BE2C (cell line): ENCODE results near the gene DIP2C.
"Not testable (repeated sequence)": the region's sequence is repeated elsewhere in the genome, so short reads cannot be mapped to it uniquely, and the experiment has no call there.

Source experiments
- DNase-seq: peaks from one replicate; pipeline ENCODE4 v3.0.0-alpha.2; 2020
- H3K27me3 ChIP-seq: fragments of 250-450 bp; sonication (Bioruptor Pico); 2 replicates; pipeline ENCODE4 v1.5.1; 2020; ENCODE audit warnings: mild to moderate bottlenecking
- H3K36me3 ChIP-seq: fragments of 250-450 bp; sonication (Bioruptor Pico); 2 replicates; pipeline ENCODE4 v1.5.1; 2020; ENCODE audit warnings: mild to moderate bottlenecking
- H3K4me1 ChIP-seq: fragments of 250-450 bp; sonication (Bioruptor Pico); 2 replicates; pipeline ENCODE4 v1.5.1; 2020
- H3K4me3 ChIP-seq: 2 replicates; pipeline ENCODE4 v1.5.1; 2011; ENCODE audit warnings: low read depth, low read length
- H3K9me3 ChIP-seq: fragments of 250-450 bp; sonication (Bioruptor Pico); 2 replicates; pipeline ENCODE4 v1.5.1; 2020
- CTCF ChIP-seq: IDR thresholded peaks from 2 replicates; pipeline ENCODE4 v1.5.1; 2012; ENCODE audit warnings: mild to moderate bottlenecking, low read depth, low read length

Gene DIP2C

GRCh38 chr10:323651-324293 lies 365.7 kb downstream of the DIP2C start:
- H3K4me3 ChIP-seq: no peak overlapping the region
- DNase-seq: no peak
- no peak for TF ChIP-seq CTCF
- H3K9me3 ChIP-seq: no peaks in the 10 kb centered on the region
- H3K4me1 ChIP-seq: no peaks in the 10 kb centered on the region
- no peaks in the 10 kb centered on the region for H3K36me3 ChIP-seq
- no peaks in the 10 kb centered on the region for H3K27me3 ChIP-seq

DNA sequence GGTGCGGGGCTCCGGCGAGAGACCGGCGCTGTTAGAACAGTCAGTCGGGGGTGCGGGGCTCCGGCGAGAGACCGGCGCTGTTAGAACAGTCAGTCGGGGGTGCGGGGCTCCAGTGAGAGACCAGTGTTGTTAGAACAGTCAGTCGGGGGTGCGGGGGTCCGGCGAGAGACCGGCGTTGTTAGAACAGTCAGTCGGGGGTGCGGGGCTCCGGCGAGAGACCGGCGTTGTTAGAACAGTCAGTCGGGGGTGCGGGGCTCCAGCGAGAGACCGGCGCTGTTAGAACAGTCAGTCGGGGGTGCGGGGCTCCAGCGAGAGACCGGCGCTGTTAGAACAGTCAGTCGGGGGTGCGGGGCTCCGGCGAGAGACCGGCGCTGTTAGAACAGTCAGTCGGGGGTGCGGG lies 366.4 kb downstream of the DIP2C start:
- H3K9me3 ChIP-seq, H3K36me3 ChIP-seq, DNase-seq, H3K4me3 ChIP-seq, H3K4me1 ChIP-seq, H3K27me3 ChIP-seq: not testable (repeated sequence)

DNA sequence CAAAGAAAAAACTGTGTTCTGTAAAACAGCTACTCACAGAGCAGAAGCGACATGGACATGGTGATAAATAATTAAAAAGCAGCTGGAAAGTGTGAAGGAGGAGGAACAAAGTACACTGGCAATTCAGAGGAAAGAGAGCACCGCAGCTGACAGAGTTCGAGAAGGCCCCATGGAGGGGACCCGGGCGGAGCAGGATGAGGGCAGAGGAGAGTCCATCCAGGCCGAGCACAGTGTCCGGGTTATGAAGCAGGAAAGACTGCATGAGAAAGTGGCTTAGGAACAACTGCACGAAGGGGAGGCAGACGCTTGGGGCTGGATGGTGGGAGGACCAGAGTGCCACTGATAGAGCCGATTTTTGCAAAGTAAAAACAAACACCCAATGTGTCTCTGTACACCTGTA lies 368.7 kb downstream of the DIP2C start:
- no peaks in the 10 kb centered on the region for H3K27me3 ChIP-seq
- H3K9me3 ChIP-seq: no peaks in the 10 kb centered on the region
- H3K4me1 ChIP-seq: no peaks in the 10 kb centered on the region
- TF ChIP-seq CTCF: no peak
- no peak overlapping the region for H3K4me3 ChIP-seq
- DNase-seq: no peak
- no peaks in the 10 kb centered on the region; the same call in 1 of the 2 replicates for H3K36me3 ChIP-seq

- no peak overlapping the region for H3K4me3 ChIP-seq
- H3K36me3 ChIP-seq: no peaks in the 10 kb centered on the region; the same call in 1 of the 2 replicates
- no peaks in the 10 kb centered on the region for H3K4me1 ChIP-seq
- TF ChIP-seq CTCF: no peak
- H3K27me3 ChIP-seq: no peaks in the 10 kb centered on the region
- no peak for DNase-seq
- H3K9me3 ChIP-seq: no peaks in the 10 kb centered on the region
Measured at GRCh38 chr10:317926-318325, 371.5 kb downstream of the DIP2C start.

GRCh38 chr10:317271-317769 lies 372.1 kb downstream of the DIP2C start:
- TF ChIP-seq CTCF: no peak
- Histone ChIP-seq H3K27me3 (no peaks in the 10 kb centered on the region), H3K9me3 (no peaks in the 10 kb centered on the region), H3K36me3 (no peaks in the 10 kb centered on the region; the same call in 1 of the 2 replicates), H3K4me3 (no peak overlapping the region), H3K4me1 (no peaks in the 10 kb centered on the region)
- no peak for DNase-seq

GRCh38 chr10:316390-316789 lies 373.1 kb downstream of the DIP2C start:
- no peak for DNase-seq
- H3K4me3 ChIP-seq: no peak overlapping the region
- H3K27me3 ChIP-seq: no peaks in the 10 kb centered on the region
- no peaks in the 10 kb centered on the region; the same call in 1 of the 2 replicates for H3K36me3 ChIP-seq
- no peak for TF ChIP-seq CTCF
- H3K9me3 ChIP-seq: no peaks in the 10 kb centered on the region
- H3K4me1 ChIP-seq: no peaks in the 10 kb centered on the region
